ENCODE measurements around the gene PASK.

- TF ChIP-seq CTCF (IDR thresholded peaks at IDR 0.05; ENCODE audit: poor library complexity): no peak
- no peak for TF ChIP-seq EZH2phosphoT487 (IDR thresholded peaks at IDR 0.05; ENCODE audit: low read depth, severe bottlenecking, unreplicated experiment)
Measured at GRCh38 chr2:241133436-241133820, 15.8 kb downstream of the PASK start.

All from hepatocyte (in vitro differentiated cells).